GM19452 (cell line): ENCODE data around the gene GPX7.

ENCODE experiments used
- ATAC-seq: cut with Tn5 transposase; IDR thresholded peaks from one replicate; pipeline ENCODE4 v1.9.1; 2021; ENCODE audit not compliant: unreplicated experiment

Gene GPX7

DNA sequence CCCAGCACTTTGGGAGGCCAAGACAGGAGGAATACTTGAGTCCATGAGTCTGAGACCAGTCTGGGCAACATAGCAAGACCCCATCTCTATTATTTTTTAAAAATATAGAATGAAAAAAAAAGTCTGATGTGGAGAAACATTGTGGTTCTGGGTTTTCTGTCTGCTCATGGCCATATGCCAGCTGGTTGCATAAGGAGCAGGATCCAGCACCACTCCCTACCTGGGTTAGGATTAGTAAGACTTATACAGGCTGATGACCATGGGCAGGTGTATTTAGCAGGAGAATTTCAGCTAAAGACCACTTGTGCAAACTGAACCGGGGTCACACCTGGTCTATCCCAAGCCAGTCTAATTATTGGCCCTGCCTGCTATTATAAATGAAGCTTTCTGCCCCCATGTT is 16.7 kb upstream of the GPX7 start:
- ATAC-seq, result no peak

GRCh38 chr1:52588027-52588426 is 14.1 kb upstream of the GPX7 start:
- no peak for ATAC-seq

DNA sequence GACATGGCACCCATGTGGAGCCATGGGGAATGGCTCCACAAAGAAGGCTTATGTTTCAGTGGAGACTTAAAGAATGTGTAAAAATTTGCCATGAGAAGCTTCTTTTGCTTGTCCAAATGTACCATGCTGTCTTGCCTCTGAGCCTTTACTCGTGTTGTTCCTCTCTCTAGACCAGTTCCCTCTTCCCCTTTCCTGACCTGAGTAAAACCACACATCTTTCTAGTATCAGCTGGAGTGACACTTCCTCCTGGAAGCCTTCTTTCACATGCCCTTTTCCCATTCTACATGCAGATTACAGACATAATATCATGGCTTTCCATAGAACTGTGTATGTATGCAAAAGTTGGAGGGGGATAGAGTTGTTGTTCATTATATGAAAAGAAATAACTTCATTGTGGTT is 13.6 kb upstream of the GPX7 start:
- no peak for ATAC-seq

- ATAC-seq, result no peak
Measured at GRCh38 chr1:52590266-52590665, 11.9 kb upstream of the GPX7 start.

- ATAC-seq, result no peak
Measured at GRCh38 chr1:52592637-52593323, 9.4 kb upstream of the GPX7 start.

DNA sequence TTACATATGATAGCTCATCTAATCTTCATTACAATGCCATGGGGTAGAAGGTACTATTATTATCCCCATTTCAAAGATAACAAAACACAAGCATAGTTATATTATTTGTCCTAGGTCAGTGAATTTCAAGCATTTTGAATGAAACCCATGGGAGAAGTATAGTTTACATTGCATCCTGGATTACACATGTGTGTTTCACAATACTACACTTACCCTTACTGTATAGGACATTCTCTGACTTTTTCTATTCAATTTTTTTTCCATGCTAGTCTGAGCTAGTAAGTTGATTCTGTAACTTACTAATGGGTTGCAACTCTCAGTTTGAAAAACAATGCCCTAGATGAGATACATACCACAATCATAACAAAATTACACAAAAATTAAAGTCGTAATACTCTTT is 8.7 kb upstream of the GPX7 start:
- ATAC-seq, result no peak

DNA sequence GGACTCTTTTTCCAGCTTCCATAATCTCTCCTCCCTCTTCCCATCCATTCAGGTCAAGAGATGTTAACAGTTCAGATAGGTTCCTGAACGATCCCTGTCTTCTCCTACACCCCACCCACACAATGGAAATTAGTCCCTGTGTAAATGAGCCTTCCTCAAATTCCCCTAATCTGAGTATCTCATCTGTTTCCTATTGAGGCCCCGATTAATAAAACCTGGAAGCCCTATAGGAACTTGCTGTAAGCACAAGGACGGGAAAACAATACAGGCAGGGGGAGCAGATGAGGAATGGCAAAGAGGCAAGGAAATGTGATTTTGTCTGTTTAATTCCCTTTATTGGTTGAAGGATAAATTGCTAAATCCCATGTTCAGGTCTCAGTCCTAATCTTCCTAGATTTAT is 7.1 kb upstream of the GPX7 start:
- no peak for ATAC-seq

DNA sequence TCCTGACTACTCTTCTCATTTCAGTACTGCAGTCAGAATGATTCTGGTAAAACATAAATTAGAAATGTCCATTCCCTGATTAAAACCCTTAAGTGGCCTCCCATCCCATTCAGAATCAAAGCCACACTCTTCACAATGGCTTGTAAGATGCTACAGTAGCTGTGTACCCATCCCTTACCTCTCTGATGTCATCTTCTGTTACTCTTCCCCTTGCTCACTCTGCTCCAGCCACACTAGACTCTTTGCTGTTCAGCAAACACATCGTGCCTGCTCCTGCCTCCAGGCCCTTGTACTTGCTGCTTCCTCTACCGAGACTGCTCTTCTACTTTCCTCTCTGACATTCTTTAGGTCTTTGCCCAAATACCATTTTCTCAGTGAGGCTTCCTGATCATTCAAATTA is 4.3 kb upstream of the GPX7 start:
- ATAC-seq, result no peak

- ATAC-seq, result no peak
Measured at GRCh38 chr1:52598729-52599128, 3.4 kb upstream of the GPX7 start.

GRCh38 chr1:52599236-52599635 is 2.9 kb upstream of the GPX7 start:
- ATAC-seq, result no peak

DNA sequence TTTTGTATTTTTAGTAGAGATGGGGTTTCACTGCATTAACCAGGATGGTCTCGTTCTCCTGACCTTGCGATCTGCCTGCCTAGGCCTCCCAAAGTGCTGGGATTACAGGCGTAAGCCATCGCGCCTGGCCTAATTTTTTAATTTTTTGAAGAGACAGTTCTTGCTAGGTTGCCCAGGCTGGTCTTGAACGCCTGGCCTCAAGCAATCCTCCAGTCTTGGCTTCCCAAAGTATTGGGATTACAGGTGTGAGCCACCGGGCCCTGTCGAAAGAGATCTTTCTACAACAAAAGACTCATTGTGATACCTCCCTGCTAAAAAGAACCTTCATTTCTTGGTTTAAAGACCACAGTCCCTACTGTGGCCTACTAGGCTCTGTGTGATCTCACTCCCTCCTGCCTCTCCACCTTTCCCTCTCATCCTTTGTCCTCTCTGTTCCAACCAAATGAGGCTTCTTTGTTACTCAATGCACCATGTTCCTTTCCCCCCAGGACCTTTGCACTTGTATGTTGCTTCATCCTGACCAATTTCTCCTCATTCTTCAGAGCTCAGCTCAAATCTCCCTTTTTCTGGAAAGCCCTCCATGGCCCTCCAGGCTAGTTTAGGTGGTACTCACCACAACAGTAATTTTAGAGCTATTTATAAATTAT is 1.5 kb upstream of the GPX7 start:
- ATAC-seq, result no peak

DNA sequence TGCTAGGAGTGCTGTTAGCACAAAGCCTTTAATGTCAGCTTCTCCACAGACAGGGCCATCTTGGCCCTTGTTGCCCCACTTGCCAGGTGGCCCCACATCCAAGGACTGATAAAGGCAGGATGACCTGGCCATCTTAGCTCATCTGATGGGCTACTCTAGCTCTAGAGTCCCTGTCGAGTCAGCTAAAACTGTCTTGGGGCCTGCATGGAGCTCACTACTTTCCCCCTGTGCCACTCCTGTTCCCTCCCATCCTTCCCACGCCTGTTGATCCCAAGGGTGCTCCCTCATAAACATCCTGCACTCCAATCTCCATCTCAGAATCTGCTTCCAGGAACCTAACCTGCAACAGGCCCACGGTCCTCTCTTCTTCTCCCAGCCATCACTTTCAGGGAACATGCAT is 652 bp upstream of the GPX7 start:
- no peak for ATAC-seq

GRCh38 chr1:52602856-52603600 is 857 bp downstream of the GPX7 start:
- ATAC-seq, result no peak

- no peak for ATAC-seq
Measured at GRCh38 chr1:52603630-52604029, 1.5 kb downstream of the GPX7 start.

DNA sequence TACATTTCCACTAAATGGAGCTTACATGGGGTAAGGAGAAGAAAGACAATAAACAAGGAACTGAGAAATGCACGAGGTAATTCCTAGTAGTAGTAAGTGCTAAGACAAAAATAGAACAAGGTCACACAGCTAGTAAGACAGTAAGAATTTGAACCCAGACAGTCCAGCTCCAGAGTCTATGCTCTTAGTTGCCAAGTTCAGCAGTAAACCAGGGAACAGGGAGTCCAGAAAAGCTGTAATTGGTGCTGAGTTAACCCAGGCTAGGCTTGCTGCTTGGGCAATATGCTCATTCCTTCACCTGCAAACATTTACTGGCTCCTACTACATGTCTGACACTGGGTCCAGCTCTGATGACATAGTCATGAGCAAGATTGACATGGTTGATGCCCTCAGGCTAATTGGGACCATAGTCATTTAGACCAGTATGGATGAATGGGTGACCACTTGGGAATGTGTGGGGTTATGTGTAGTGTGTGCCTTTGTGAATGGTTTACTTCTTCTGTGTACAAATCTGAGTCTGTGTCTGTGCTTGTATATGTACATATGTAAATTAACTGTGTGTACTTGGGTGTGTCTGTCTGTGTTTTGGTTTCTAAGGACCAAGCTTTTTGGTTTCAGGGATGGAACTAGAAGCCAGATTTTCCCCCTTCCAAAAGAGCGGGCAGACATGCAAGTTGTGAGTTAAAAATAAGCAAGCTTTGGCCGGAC is 2.0 kb downstream of the GPX7 start:
- no peak for ATAC-seq

GRCh38 chr1:52613636-52614373 is 11.6 kb downstream of the GPX7 start:
- ATAC-seq, result no peak

DNA sequence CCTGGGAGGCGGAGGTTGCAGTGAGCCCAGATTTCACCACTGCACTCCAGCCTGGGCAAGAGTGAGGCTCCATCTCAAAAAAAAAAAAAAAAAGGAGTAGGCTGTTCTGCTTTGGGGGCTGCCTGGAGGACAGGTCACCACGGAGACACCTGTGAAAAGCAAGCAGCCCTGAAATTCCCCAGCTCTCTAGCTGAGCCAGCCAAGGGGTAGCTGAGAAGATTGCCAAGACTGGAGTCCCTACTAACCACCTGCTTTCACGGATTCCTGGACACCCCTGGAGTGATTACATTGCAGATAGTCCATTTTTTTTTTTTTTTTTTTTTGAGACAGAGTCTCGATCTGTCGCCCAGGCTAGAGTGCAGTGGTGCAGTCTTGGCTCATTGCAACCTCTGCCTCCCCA is 12.5 kb downstream of the GPX7 start:
- no peak for ATAC-seq

DNA sequence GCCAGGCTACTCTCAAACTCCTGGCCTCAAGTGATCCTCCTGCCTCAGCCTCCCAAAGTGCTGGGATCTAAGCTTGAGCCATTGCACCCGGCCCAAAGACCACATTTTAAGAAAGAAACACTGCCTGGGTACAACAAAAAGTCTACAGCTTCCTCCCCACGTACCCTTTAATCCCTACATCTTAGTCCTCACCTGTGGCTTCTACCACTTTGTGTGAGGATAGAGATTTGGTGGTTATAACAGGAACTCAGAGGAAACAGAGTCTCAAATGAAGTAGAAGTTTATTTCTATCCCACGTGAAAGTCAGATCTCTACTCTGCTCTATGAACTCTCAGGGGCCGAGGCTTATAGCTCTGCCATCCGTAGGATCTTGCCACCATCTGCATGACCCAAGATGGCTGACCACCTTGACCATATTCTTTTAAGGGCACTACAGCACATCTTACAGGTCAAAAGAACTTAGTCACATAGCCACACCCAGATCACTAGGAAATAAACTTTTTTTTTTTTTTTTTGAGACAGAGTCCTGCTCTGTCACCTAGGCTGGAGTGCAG is 13.4 kb downstream of the GPX7 start:
- no peak for ATAC-seq

DNA sequence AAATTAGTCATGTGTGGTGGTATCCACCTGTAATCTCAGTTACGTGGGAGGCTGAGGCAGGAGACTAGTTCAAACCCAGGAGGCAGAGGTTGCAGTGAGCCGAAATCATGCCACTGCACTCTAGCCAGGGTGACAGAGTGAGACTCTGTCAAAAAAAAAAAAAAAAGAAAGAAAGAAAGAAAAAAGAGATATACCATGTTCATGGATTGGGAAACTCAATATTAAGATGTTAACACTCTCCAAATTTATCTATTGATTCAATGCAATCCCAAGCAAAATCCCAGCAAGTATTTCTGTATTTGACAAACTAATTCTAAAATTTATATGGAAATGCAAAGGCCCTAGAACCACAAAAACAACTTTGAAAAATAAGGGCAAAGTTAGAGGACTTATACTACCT is 19.8 kb downstream of the GPX7 start:
- no peak for ATAC-seq

DNA sequence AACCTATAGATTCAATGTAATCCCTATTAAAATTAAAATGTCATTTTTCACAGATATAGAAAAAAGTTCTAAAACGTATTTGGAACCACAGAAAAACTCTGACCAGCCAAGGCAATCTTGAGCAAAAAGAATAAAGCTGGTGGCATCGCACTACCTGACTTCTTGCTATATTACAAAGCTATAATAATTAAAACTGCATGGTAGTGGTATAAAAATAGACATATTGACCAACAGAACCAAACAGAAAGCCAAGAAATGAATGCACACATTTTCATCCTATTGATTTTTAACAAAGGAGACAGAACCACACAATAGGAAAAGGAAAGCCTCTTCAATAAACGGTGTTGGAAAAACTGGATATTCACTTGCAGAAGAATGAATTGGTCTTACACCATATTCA is 21.6 kb downstream of the GPX7 start:
- no peak for ATAC-seq

- no peak for ATAC-seq
Measured at GRCh38 chr1:52627028-52627427, 24.9 kb downstream of the GPX7 start.
